WERI-Rb-1 (cell line): ENCODE results near the gene PDGFC.

Experiments used
- DNase-seq: peaks from one replicate; pipeline ENCODE4 v3.0.0-alpha.2; 2020
- H3K27ac ChIP-seq: fragments of 250-450 bp; sonication (Bioruptor Pico); 2 replicates; pipeline ENCODE4 v1.5.1; 2020; ENCODE audit warnings: mild to moderate bottlenecking, moderate library complexity
- H3K27me3 ChIP-seq: fragments of 250-450 bp; sonication (Bioruptor Pico); 2 replicates; pipeline ENCODE4 v1.5.1; 2021; ENCODE audit warnings: mild to moderate bottlenecking, low read depth, moderate library complexity; ENCODE audit not compliant: insufficient read depth, severe bottlenecking
- H3K36me3 ChIP-seq: fragments of 250-450 bp; sonication (Bioruptor Pico); 2 replicates; pipeline ENCODE4 v1.5.1; 2020; ENCODE audit warnings: mild to moderate bottlenecking, moderate library complexity
- H3K4me3 ChIP-seq: 2 replicates; pipeline ENCODE4 v1.5.1; 2011; ENCODE audit warnings: low read depth, mild to moderate bottlenecking, control low read depth, low read length
- H3K9me3 ChIP-seq: fragments of 250-450 bp; sonication (Bioruptor Pico); 2 replicates; pipeline ENCODE4 v1.5.1; 2021; ENCODE audit warnings: mild to moderate bottlenecking, moderate library complexity; ENCODE audit not compliant: severe bottlenecking
- TF ChIP-seq, protein P1 (sequence below): IDR thresholded peaks from 2 replicates; pipeline ENCODE4 v1.5.1; 2011; ENCODE audit warnings: low read depth, mild to moderate bottlenecking, control low read depth, inconsistent platforms, low read length

The PDGFC gene

DNA sequence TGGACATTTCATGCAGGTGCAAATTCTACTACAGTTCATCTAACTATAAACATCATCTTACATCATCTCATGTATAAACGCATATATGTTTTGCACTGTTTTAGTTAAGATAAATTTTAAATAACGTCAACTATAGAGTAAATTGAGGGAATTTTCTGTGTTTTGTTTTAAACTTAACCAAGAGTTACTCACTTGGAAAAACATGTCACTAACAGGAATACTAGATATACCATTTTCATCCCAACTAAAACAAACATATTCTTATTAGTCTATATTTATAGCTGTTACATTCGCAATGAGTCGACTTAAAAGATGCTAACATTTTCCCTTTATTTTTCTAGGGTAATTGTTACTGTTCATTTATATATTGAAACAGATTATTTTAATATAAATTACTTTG is 159.6 kb downstream of the PDGFC start:
- Histone ChIP-seq H3K27ac (no peak overlapping the region), H3K9me3 (no peaks in the 10 kb centered on the region), H3K4me3 (no peak overlapping the region), H3K27me3 (no peaks in the 10 kb centered on the region), H3K36me3 (no peaks in the 10 kb centered on the region)
- TF ChIP-seq, protein P1, sequence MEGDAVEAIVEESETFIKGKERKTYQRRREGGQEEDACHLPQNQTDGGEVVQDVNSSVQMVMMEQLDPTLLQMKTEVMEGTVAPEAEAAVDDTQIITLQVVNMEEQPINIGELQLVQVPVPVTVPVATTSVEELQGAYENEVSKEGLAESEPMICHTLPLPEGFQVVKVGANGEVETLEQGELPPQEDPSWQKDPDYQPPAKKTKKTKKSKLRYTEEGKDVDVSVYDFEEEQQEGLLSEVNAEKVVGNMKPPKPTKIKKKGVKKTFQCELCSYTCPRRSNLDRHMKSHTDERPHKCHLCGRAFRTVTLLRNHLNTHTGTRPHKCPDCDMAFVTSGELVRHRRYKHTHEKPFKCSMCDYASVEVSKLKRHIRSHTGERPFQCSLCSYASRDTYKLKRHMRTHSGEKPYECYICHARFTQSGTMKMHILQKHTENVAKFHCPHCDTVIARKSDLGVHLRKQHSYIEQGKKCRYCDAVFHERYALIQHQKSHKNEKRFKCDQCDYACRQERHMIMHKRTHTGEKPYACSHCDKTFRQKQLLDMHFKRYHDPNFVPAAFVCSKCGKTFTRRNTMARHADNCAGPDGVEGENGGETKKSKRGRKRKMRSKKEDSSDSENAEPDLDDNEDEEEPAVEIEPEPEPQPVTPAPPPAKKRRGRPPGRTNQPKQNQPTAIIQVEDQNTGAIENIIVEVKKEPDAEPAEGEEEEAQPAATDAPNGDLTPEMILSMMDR, result no peak
- DNase-seq, result no peak

GRCh38 chr4:156811286-156811685 is 160.3 kb downstream of the PDGFC start:
- no peaks in the 10 kb centered on the region for H3K27me3 ChIP-seq
- no peak for DNase-seq
- no peaks in the 10 kb centered on the region for H3K36me3 ChIP-seq
- no peak overlapping the region for H3K27ac ChIP-seq
- H3K9me3 ChIP-seq, result no peaks in the 10 kb centered on the region
- TF ChIP-seq, protein P1, result no peak
- H3K4me3 ChIP-seq, result no peak overlapping the region

GRCh38 chr4:156805696-156806095 is 165.9 kb downstream of the PDGFC start:
- no peak for DNase-seq
- no peaks in the 10 kb centered on the region for H3K36me3 ChIP-seq
- H3K27me3 ChIP-seq, result no peaks in the 10 kb centered on the region
- TF ChIP-seq, protein P1, result no peak
- no peak overlapping the region for H3K4me3 ChIP-seq
- H3K9me3 ChIP-seq, result no peaks in the 10 kb centered on the region
- H3K27ac ChIP-seq, result no peak overlapping the region

DNA sequence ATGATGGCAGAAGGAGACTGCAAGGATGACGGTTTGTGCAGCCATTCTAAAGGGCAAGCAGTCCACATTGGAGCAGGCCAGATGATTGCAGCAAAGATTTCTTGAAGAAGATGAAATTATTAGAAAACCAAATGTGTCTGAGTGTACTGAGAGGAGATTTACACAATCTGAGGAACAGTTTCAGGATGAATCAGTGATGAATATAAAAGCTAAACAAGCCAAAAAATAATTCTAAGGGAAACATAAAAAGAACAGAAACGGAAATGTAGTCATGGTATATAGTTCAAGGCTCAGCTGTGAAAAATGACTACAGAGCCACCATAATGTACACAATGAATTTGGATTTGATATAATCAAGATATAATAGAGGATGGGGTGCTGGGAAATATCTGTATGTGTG is 168.5 kb downstream of the PDGFC start:
- Histone ChIP-seq H3K36me3 (no peaks in the 10 kb centered on the region), H3K27me3 (no peaks in the 10 kb centered on the region), H3K27ac (no peak overlapping the region), H3K9me3 (no peaks in the 10 kb centered on the region), H3K4me3 (no peak overlapping the region)
- DNase-seq, result no peak
- TF ChIP-seq, protein P1, result no peak

GRCh38 chr4:156800463-156800862 is 171.1 kb downstream of the PDGFC start:
- H3K9me3 ChIP-seq, result no peaks in the 10 kb centered on the region

DNA sequence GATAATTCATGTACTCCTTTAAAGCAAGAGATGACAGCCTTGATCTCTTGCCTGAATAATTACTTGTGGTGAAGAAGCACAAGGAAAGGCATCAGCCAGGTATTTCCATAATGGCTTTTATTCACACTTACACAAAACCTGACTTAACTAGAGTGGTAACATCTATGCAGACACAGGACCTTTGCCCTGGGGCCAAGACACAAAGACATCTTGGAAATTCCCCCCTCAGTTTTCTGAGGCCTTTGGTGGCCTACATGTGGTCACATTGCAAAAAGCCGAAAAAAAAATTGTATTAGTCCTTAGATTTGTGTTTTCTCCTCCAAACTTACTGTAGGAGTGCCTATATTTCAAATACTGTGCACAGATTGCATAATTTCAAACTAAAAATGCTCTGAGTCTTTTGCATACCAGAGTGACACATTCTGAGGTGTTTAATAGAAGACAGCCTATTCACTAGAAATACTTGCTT is 172.4 kb downstream of the PDGFC start:
- H3K27ac ChIP-seq, result no peak overlapping the region
- no peaks in the 10 kb centered on the region for H3K9me3 ChIP-seq
- H3K36me3 ChIP-seq, result no peaks in the 10 kb centered on the region
- no peaks in the 10 kb centered on the region for H3K27me3 ChIP-seq
- H3K4me3 ChIP-seq, result no peak overlapping the region
- TF ChIP-seq, protein P1, result no peak
- no peak for DNase-seq

More at GRCh38 chr4:156800463-156800862, 171.1 kb downstream of the PDGFC start:
- H3K36me3 ChIP-seq, result no peaks in the 10 kb centered on the region
- DNase-seq, result no peak
- no peak overlapping the region for H3K27ac ChIP-seq
- H3K27me3 ChIP-seq, result no peaks in the 10 kb centered on the region
- TF ChIP-seq, protein P1, result no peak
- H3K4me3 ChIP-seq, result no peak overlapping the region
